Neural cell (in vitro differentiated cells): ENCODE measurements around the gene NTN4. TPM values are rescaled to one million over a fixed set of nuclear protein-coding genes. Genes with fewer than 3 reads are reported as not detected.

ENCODE experiments used
- H2AFZ ChIP-seq: fragments of 200-600, 300-800 bp; sonication (generic), shearing (Covaris generic); 2 replicates; pipeline ENCODE4 v1.6.0; 2014; ENCODE audit warnings: low read depth, mild to moderate bottlenecking, antibody characterized with exemption, low read length, moderate library complexity
- H3F3A ChIP-seq: fragments of 200-600 bp; shearing (Covaris generic); 2 replicates; pipeline ENCODE4 v1.6.1; 2016; ENCODE audit warnings: mild to moderate bottlenecking, moderate library complexity, mixed read lengths, antibody characterized with exemption, low read length; ENCODE audit not compliant: insufficient read depth, poor library complexity, severe bottlenecking
- H3K27ac ChIP-seq: fragments of 200-600, 300-800 bp; sonication (generic), shearing (Covaris generic); 2 replicates; pipeline ENCODE4 v1.5.1; 2014; ENCODE audit warnings: mild to moderate bottlenecking, low read length, moderate library complexity
- H3K27me3 ChIP-seq: fragments of 300-800, 200-600 bp; sonication (generic), shearing (Covaris generic); 2 replicates; pipeline ENCODE4 v1.6.0; 2014; ENCODE audit warnings: mild to moderate bottlenecking, low read depth, low read length, moderate library complexity; ENCODE audit not compliant: insufficient read depth
- H3K36me3 ChIP-seq: fragments of 300-800, 200-600 bp; sonication (generic), shearing (Covaris generic); 2 replicates; pipeline ENCODE4 v1.5.1; 2014; ENCODE audit warnings: mild to moderate bottlenecking, antibody characterized with exemption, low read length, moderate library complexity; ENCODE audit not compliant: insufficient read depth
- H3K4me2 ChIP-seq: fragments of 300-800, 200-600 bp; sonication (generic), shearing (Covaris generic); 2 replicates; pipeline ENCODE4 v1.6.0; 2014; ENCODE audit warnings: mild to moderate bottlenecking, low read length
- H3K4me3 ChIP-seq: fragments of 300-800, 200-600 bp; sonication (generic), shearing (Covaris generic); 2 replicates; pipeline ENCODE4 v1.5.1; 2014; ENCODE audit warnings: mild to moderate bottlenecking, low read length, moderate library complexity
- H3K79me2 ChIP-seq: fragments of 200-600 bp; shearing (Covaris generic); replicated peaks from 2 replicates; pipeline ENCODE4 v1.6.0; 2014; ENCODE audit warnings: mild to moderate bottlenecking, low read length, moderate library complexity; ENCODE audit not compliant: insufficient read depth
- H3K9ac ChIP-seq: fragments of 300-800, 200-600 bp; sonication (generic), shearing (Covaris generic); 2 replicates; pipeline ENCODE4 v1.6.1; 2016; ENCODE audit warnings: mild to moderate bottlenecking, low read length, mixed read lengths
- H3K9me2 ChIP-seq: fragments of 200-600 bp; shearing (Covaris generic); 2 replicates; pipeline ENCODE4 v1.6.1; 2016; ENCODE audit warnings: mild to moderate bottlenecking, low read length, mixed read lengths; ENCODE audit not compliant: insufficient read depth
- H3K9me3 ChIP-seq: fragments of 200-600, 300-800 bp; sonication (generic), shearing (Covaris generic); 2 replicates; pipeline ENCODE4 v1.6.1; 2016; ENCODE audit warnings: mild to moderate bottlenecking, mixed run types, low read length, moderate library complexity, mixed read lengths
- H4K20me1 ChIP-seq: fragments of 200-600 bp; shearing (Covaris generic); 2 replicates; pipeline ENCODE4 v1.6.1; 2016; ENCODE audit warnings: mild to moderate bottlenecking, mixed run types; ENCODE audit not compliant: insufficient read depth
- CTCF ChIP-seq: fragments of 450-650 bp; IDR thresholded peaks from 2 replicates; pipeline ENCODE4 v1.5.1; 2014; ENCODE audit warnings: antibody characterized with exemption, mild to moderate bottlenecking, moderate library complexity; ENCODE audit not compliant: poor library complexity, severe bottlenecking
- EP300 ChIP-seq: fragments of 450-650 bp; conservative IDR thresholded peaks from 2 replicates; pipeline ENCODE4 v1.6.1; 2014; ENCODE audit warnings: antibody characterized with exemption, mild to moderate bottlenecking, moderate library complexity; ENCODE audit not compliant: poor library complexity, severe bottlenecking
- EZH2 ChIP-seq: fragments of 200-600, 300-800 bp; shearing (Covaris generic), sonication (generic); IDR thresholded peaks from 2 replicates; pipeline ENCODE4 v1.6.1; 2014; ENCODE audit warnings: antibody characterized with exemption, low read length, borderline replicate concordance, mild to moderate bottlenecking; ENCODE audit not compliant: insufficient read depth, poor library complexity, severe bottlenecking
- MXI1 ChIP-seq: fragments of 450-650 bp; conservative IDR thresholded peaks from 2 replicates; pipeline ENCODE4 v1.6.1; 2014; ENCODE audit warnings: antibody characterized with exemption, mild to moderate bottlenecking; ENCODE audit not compliant: poor library complexity, severe bottlenecking
- POLR2AphosphoS5 ChIP-seq: IDR thresholded peaks from 2 replicates; pipeline ENCODE4 v1.6.1; 2012
- RAD21 ChIP-seq: fragments of 450-650 bp; conservative IDR thresholded peaks from 2 replicates; pipeline ENCODE4 v1.6.1; 2014; ENCODE audit warnings: antibody characterized with exemption, mild to moderate bottlenecking, moderate library complexity
- SMC3 ChIP-seq: fragments of 450-650 bp; conservative IDR thresholded peaks from 2 replicates; pipeline ENCODE4 v1.6.1; 2014; ENCODE audit warnings: antibody characterized with exemption, mild to moderate bottlenecking, moderate library complexity; ENCODE audit not compliant: poor library complexity
- TAF1 ChIP-seq: IDR thresholded peaks from 2 replicates; pipeline ENCODE4 v1.6.1; 2012; ENCODE audit warnings: low read depth
- polyA plus RNA-seq: library from polyadenylated mRNA; depleted of rRNA; stranded (reverse); fragments of >200 nt; gene quantifications from 2 replicates; pipeline ENCODE4 v1.2.3, GENCODE V29; 2014
- TF ChIP-seq, protein P1 (sequence below): IDR thresholded peaks from 2 replicates; pipeline ENCODE4 v1.6.1; 2012; ENCODE audit warnings: borderline replicate concordance

Gene NTN4
- polyA plus RNA-seq, 1 donor from 2014 or later, result 12.4 TPM

DNA sequence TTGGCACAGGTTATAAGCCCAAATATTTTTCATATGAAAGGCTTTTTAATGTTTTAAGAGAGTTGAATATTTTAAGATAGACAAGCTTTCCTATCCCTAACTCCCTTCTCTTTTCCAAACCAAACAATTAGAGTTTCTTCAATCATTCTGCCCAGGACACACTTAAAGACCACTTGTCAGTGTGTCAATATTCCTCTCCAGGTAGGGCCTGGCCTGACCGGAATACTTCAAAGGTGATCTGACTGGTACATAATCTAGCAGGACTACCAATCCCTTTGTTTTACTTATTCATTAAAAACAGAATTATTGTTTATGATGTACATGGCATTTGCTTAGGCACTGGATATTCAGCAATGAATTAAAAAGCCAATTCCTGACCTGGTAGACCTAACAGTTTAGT lies 44.0 kb upstream of the NTN4 start:
- Histone ChIP-seq H3K4me3 (no peak overlapping the region), H3K79me2 (no peaks in the 10 kb centered on the region), H4K20me1 (no peaks in the 10 kb centered on the region), H3K9ac (no peak overlapping the region), H3K27ac (no peak overlapping the region), H3F3A (no peaks in the 10 kb centered on the region), H3K36me3 (no peaks in the 10 kb centered on the region), H3K4me2 (no peak overlapping the region), H2AFZ (no peak overlapping the region), H3K27me3 (no peaks in the 10 kb centered on the region), H3K9me3 (no peaks in the 10 kb centered on the region), H3K9me2 (no peaks in the 10 kb centered on the region)
- TF ChIP-seq MXI1, result no peak
- no peak for TF ChIP-seq TAF1

DNA sequence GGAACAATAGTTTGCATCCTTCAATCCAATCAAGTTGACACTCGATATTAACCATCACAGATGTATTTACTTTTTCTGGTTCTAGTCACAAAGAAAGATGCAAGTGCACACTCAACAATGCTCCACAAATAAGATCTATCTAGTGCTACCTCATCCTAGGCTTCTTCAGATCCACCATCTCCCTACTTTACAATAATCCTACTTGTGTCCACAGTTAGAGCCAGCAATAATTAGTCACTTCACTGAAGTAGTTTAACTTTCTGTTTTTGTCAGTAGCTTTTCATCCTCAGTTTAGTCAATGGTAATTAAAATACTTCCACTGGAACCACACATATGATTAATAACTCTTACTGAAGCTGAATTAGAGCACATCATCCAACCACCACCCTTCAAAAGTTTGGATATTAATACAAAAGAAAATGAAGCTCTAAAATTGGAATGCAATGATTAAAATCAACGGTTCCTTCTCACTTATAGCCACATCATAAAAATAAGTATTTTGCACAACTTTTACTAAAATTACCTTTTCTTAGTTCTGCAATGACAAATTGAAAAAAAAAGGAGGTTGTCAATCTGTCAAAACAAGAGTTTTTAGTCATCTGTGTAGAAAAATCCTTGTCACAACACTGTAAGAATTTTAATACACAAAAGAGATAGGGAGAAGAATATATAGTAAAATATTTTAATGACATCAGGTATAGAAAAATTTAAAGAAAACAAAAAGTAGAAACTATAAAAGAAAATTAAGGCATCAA lies 39.9 kb upstream of the NTN4 start:
- Histone ChIP-seq H3K9me3 (no peaks in the 10 kb centered on the region), H3K4me2 (no peak overlapping the region), H3K27ac (no peak overlapping the region), H3K27me3 (no peaks in the 10 kb centered on the region), H3K36me3 (no peaks in the 10 kb centered on the region), H3F3A (no peaks in the 10 kb centered on the region), H3K9me2 (no peaks in the 10 kb centered on the region), H3K9ac (no peak overlapping the region), H4K20me1 (no peaks in the 10 kb centered on the region), H3K4me3 (no peak overlapping the region), H3K79me2 (no peaks in the 10 kb centered on the region), H2AFZ (no peak overlapping the region)
- no peak for TF ChIP-seq TAF1
- no peak for TF ChIP-seq MXI1
- TF ChIP-seq RAD21, result no peak
- no peak for TF ChIP-seq SMC3
- TF ChIP-seq CTCF, result no peak
- no peak for TF ChIP-seq EZH2
- TF ChIP-seq, protein P1, sequence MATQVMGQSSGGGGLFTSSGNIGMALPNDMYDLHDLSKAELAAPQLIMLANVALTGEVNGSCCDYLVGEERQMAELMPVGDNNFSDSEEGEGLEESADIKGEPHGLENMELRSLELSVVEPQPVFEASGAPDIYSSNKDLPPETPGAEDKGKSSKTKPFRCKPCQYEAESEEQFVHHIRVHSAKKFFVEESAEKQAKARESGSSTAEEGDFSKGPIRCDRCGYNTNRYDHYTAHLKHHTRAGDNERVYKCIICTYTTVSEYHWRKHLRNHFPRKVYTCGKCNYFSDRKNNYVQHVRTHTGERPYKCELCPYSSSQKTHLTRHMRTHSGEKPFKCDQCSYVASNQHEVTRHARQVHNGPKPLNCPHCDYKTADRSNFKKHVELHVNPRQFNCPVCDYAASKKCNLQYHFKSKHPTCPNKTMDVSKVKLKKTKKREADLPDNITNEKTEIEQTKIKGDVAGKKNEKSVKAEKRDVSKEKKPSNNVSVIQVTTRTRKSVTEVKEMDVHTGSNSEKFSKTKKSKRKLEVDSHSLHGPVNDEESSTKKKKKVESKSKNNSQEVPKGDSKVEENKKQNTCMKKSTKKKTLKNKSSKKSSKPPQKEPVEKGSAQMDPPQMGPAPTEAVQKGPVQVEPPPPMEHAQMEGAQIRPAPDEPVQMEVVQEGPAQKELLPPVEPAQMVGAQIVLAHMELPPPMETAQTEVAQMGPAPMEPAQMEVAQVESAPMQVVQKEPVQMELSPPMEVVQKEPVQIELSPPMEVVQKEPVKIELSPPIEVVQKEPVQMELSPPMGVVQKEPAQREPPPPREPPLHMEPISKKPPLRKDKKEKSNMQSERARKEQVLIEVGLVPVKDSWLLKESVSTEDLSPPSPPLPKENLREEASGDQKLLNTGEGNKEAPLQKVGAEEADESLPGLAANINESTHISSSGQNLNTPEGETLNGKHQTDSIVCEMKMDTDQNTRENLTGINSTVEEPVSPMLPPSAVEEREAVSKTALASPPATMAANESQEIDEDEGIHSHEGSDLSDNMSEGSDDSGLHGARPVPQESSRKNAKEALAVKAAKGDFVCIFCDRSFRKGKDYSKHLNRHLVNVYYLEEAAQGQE, result no peak
- no peak for TF ChIP-seq POLR2AphosphoS5
- no peak for TF ChIP-seq EP300
